ENCODE results near the gene SMCO3.

Gene SMCO3

GRCh38 chr12:14854586-14855183 lies 40.7 kb upstream of the SMCO3 start:
- no peak for TF ChIP-seq SNAI2 (CRISPR knock-in tag; IDR thresholded peaks at IDR 0.05)
- TF ChIP-seq PPARA (CRISPR knock-in tag; IDR thresholded peaks at IDR 0.05; ENCODE audit: borderline replicate concordance): no peak
- TF ChIP-seq ISL1 (CRISPR knock-in tag; IDR thresholded peaks at IDR 0.05): no peak
- no peak for TF ChIP-seq POU6F1 (CRISPR knock-in tag; IDR thresholded peaks at IDR 0.05; ENCODE audit: borderline replicate concordance, low read depth)
- TF ChIP-seq RARB (CRISPR knock-in tag; IDR thresholded peaks at IDR 0.05): no peak
- ATAC-seq: no peak

GRCh38 chr12:14853961-14854360 lies 40.0 kb upstream of the SMCO3 start:
- ATAC-seq: no peak
- TF ChIP-seq ZNF8 (CRISPR knock-in tag; IDR thresholded peaks at IDR 0.05): no peak
- TF ChIP-seq TOX (CRISPR knock-in tag; IDR thresholded peaks at IDR 0.05; ENCODE audit: borderline replicate concordance): no peak
- no peak for TF ChIP-seq POU6F1 (CRISPR knock-in tag; IDR thresholded peaks at IDR 0.05; ENCODE audit: borderline replicate concordance, low read depth)
- no peak for TF ChIP-seq RARB (CRISPR knock-in tag; IDR thresholded peaks at IDR 0.05)
- TF ChIP-seq ZFP3 (CRISPR knock-in tag; IDR thresholded peaks at IDR 0.05): no peak
- TF ChIP-seq CREB5 (CRISPR knock-in tag; IDR thresholded peaks at IDR 0.05; ENCODE audit: low read depth): no peak
- TF ChIP-seq BACH2 (CRISPR knock-in tag; IDR thresholded peaks at IDR 0.05; ENCODE audit: borderline replicate concordance): no peak
- no peak for TF ChIP-seq ZNF565 (CRISPR knock-in tag; conservative IDR thresholded peaks at IDR 0.05; ENCODE audit: low read depth)
- no peak for TF ChIP-seq ZFP30 (CRISPR knock-in tag; IDR thresholded peaks at IDR 0.05)
- no peak for TF ChIP-seq OSR1 (CRISPR knock-in tag; IDR thresholded peaks at IDR 0.05)
- no peak for TF ChIP-seq ZC3H10 (CRISPR knock-in tag; IDR thresholded peaks at IDR 0.05)
- no peak for TF ChIP-seq GLIS3 (CRISPR knock-in tag; IDR thresholded peaks at IDR 0.05)
- TF ChIP-seq TSHZ2 (CRISPR knock-in tag; IDR thresholded peaks at IDR 0.05): no peak
- no peak for TF ChIP-seq SNAI2 (CRISPR knock-in tag; IDR thresholded peaks at IDR 0.05)
- no peak for TF ChIP-seq PATZ1 (CRISPR knock-in tag; IDR thresholded peaks at IDR 0.05; ENCODE audit: borderline replicate concordance)
- TF ChIP-seq TCF4 (CRISPR knock-in tag; IDR thresholded peaks at IDR 0.05; ENCODE audit: borderline replicate concordance): no peak
- TF ChIP-seq ARNTL (CRISPR knock-in tag; IDR thresholded peaks at IDR 0.05; ENCODE audit: borderline replicate concordance, low read depth): no peak
- no peak for TF ChIP-seq CSDC2 (CRISPR knock-in tag; IDR thresholded peaks at IDR 0.05)
- TF ChIP-seq PPARA (CRISPR knock-in tag; IDR thresholded peaks at IDR 0.05; ENCODE audit: borderline replicate concordance): no peak
- no peak for TF ChIP-seq ESRRG (CRISPR knock-in tag; IDR thresholded peaks at IDR 0.05)

GRCh38 chr12:14852880-14853279 lies 38.9 kb upstream of the SMCO3 start:
- no peak for ATAC-seq
- TF ChIP-seq RARB (CRISPR knock-in tag; IDR thresholded peaks at IDR 0.05): no peak
- no peak for TF ChIP-seq ZNF565 (CRISPR knock-in tag; conservative IDR thresholded peaks at IDR 0.05; ENCODE audit: low read depth)
- TF ChIP-seq ARNTL (CRISPR knock-in tag; IDR thresholded peaks at IDR 0.05; ENCODE audit: borderline replicate concordance, low read depth): no peak
- no peak for TF ChIP-seq CSRNP3 (CRISPR knock-in tag; IDR thresholded peaks at IDR 0.05)
- TF ChIP-seq ZC3H10 (CRISPR knock-in tag; IDR thresholded peaks at IDR 0.05): no peak
- no peak for TF ChIP-seq PPARA (CRISPR knock-in tag; IDR thresholded peaks at IDR 0.05; ENCODE audit: borderline replicate concordance)
- TF ChIP-seq TCF4 (CRISPR knock-in tag; IDR thresholded peaks at IDR 0.05; ENCODE audit: borderline replicate concordance): no peak
- no peak for TF ChIP-seq SNAI2 (CRISPR knock-in tag; IDR thresholded peaks at IDR 0.05)
- no peak for TF ChIP-seq CSDC2 (CRISPR knock-in tag; IDR thresholded peaks at IDR 0.05)
- TF ChIP-seq TOX (CRISPR knock-in tag; IDR thresholded peaks at IDR 0.05; ENCODE audit: borderline replicate concordance): no peak
- TF ChIP-seq PATZ1 (CRISPR knock-in tag; IDR thresholded peaks at IDR 0.05; ENCODE audit: borderline replicate concordance): no peak
- no peak for TF ChIP-seq GLIS3 (CRISPR knock-in tag; IDR thresholded peaks at IDR 0.05)
- no peak for TF ChIP-seq BACH2 (CRISPR knock-in tag; IDR thresholded peaks at IDR 0.05; ENCODE audit: borderline replicate concordance)
